Keratinocyte (primary cell): ENCODE data around the gene EZH2. TPM values are rescaled to one million over a fixed set of nuclear protein-coding genes. Genes with fewer than 3 reads are reported as not detected.

Experiments
- DNase-seq: peaks from one replicate; pipeline ENCODE4 v3.0.0-alpha.2; 2011; ENCODE audit warnings: low read depth, missing footprints, low spot score
- FAIRE-seq: peaks from 2 replicates; lab custom pipeline; 2011; peaks lifted over from hg19 to GRCh38; lab: Jason Lieb, UNC
- H2AFZ ChIP-seq: 2 replicates; pipeline ENCODE4 v1.6.0; 2012; ENCODE audit warnings: low read length, control low read depth, inconsistent platforms; ENCODE audit not compliant: control insufficient read depth
- H3K27ac ChIP-seq: 2 replicates; pipeline ENCODE4 v1.5.1; 2011; ENCODE audit warnings: low read length; ENCODE audit not compliant: control insufficient read depth, insufficient read depth
- H3K27me3 ChIP-seq: 3 replicates; pipeline ENCODE4 v1.6.0; 2011; ENCODE audit warnings: low read length; ENCODE audit not compliant: control insufficient read depth, insufficient read depth; ENCODE audit errors: extremely low read depth
- H3K36me3 ChIP-seq, 2 experiments: 2 replicates in 1 of 2; 3 replicates in 1 of 2; pipeline ENCODE4 v1.5.1; 2011; ENCODE audit warnings: low read length in 2 of 2, mild to moderate bottlenecking in 1 of 2; ENCODE audit not compliant: control insufficient read depth in 2 of 2, insufficient read depth in 2 of 2; ENCODE audit errors: extremely low read depth in 1 of 2
- H3K4me1 ChIP-seq: 3 replicates; pipeline ENCODE4 v1.5.1; 2011; ENCODE audit warnings: low read length; ENCODE audit not compliant: control insufficient read depth, insufficient read depth; ENCODE audit errors: extremely low read depth
- H3K4me2 ChIP-seq: 3 replicates; pipeline ENCODE4 v1.6.0; 2011; ENCODE audit warnings: low read depth, low read length; ENCODE audit not compliant: control insufficient read depth, insufficient read depth; ENCODE audit errors: extremely low read depth
- H3K4me3 ChIP-seq, 3 experiments: fragments of 200-600 bp in 1 of 3; sonication (generic) in 1 of 3; 2 replicates in 2 of 3; 3 replicates in 1 of 3; pipeline ENCODE4 v1.5.1; 2011 to 2016; ENCODE audit warnings: low read length in 3 of 3, mild to moderate bottlenecking in 3 of 3, control low read depth in 2 of 3, inconsistent platforms in 1 of 3, low read depth in 1 of 3, mixed read lengths in 1 of 3, mixed run types in 1 of 3, moderate library complexity in 1 of 3; ENCODE audit not compliant: control insufficient read depth in 2 of 3, insufficient read depth in 2 of 3; ENCODE audit errors: extremely low read depth in 1 of 3
- H3K79me2 ChIP-seq: 2 replicates; pipeline ENCODE4 v1.6.0; 2012; ENCODE audit warnings: low read length; ENCODE audit not compliant: control insufficient read depth, insufficient read depth
- H3K9ac ChIP-seq: 3 replicates; pipeline ENCODE4 v1.6.0; 2011; ENCODE audit warnings: low read length; ENCODE audit not compliant: control insufficient read depth, insufficient read depth; ENCODE audit errors: extremely low read depth
- H3K9me1 ChIP-seq: 3 replicates; pipeline ENCODE4 v1.6.0; 2011; ENCODE audit warnings: low read length; ENCODE audit not compliant: control insufficient read depth, insufficient read depth; ENCODE audit errors: extremely low read depth
- H3K9me3 ChIP-seq: 2 replicates; pipeline ENCODE4 v1.5.1; 2012; ENCODE audit warnings: low read depth, low read length; ENCODE audit not compliant: control insufficient read depth
- H4K20me1 ChIP-seq: 3 replicates; pipeline ENCODE4 v1.6.0; 2011; ENCODE audit warnings: low read length; ENCODE audit not compliant: control insufficient read depth, insufficient read depth; ENCODE audit errors: extremely low read depth
- EZH2 ChIP-seq: IDR thresholded peaks from one replicate; pipeline ENCODE4 v1.6.1; 2012; ENCODE audit warnings: inconsistent platforms, mild to moderate bottlenecking, low read length, moderate library complexity
- dilution Hi-C: fragments of 300-500 bp; cut with MboI; formaldehyde crosslinking; loops from one replicate; pipeline ENCODE4 v1.7.0; 2020; ENCODE audit warnings: low sequenced_read_pairs; ENCODE audit not compliant: extremely low pct_ligation_motif_present
- polyA plus RNA-seq, 5 experiments: library from polyadenylated mRNA; depleted of rRNA in 3 of 5; stranded (reverse) in 3 of 5; stranded (forward) in 1 of 5; unstranded in 1 of 5; fragments of >200 nt; gene quantifications; 1 replicate in 1 of 5; 2 replicates in 3 of 5; 3 replicates in 1 of 5; pipeline versions ENCODE4 v1.2.1 to v1.2.3, GENCODE V29; 2011 to 2012; ENCODE audit warnings: missing spikeins in 2 of 5, low read depth in 1 of 5, low replicate concordance in 1 of 5
- TF ChIP-seq, protein P1 (sequence below), 3 experiments: IDR thresholded peaks in 1 of 3; conservative IDR thresholded peaks in 1 of 3; optimal IDR thresholded peaks in 1 of 3; 2 replicates in 2 of 3; 3 replicates in 1 of 3; pipeline versions ENCODE3 to v1.5.1; 2011; ENCODE audit warnings: low read length in 3 of 3, mild to moderate bottlenecking in 3 of 3, moderate library complexity in 2 of 3, control low read depth in 1 of 3, inconsistent platforms in 1 of 3; ENCODE audit not compliant: insufficient read depth in 2 of 3; ENCODE audit errors: extremely low read depth in 1 of 3

Gene EZH2
- polyA plus RNA-seq, 1 donor (not counting 4 experiments of a cell fraction or from before 2014, with no cell fraction given): 16.0 TPM

DNA sequence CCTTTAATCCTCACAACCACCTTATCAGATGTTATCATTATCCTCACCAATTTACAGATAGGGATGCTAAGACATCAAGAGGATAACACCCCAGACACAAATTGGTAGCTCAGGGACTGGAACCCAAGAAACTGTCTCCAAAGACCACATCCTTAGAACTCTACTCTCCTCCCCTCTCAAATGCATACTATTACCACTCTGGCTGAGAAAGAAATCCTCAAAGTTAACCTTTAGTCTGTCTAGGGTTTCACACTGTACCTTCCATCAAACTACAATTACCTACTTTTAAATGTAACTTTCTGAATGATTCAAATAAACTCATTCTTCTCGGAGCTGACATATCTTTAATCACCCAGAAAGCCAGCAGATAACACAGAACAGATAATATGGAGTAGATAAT, 6.6 kb downstream of the EZH2 start:
- H4K20me1 ChIP-seq: no peaks in the 10 kb centered on the region
- H3K9me3 ChIP-seq: no peaks in the 10 kb centered on the region
- H3K9me1 ChIP-seq: no peaks in the 10 kb centered on the region
- H3K4me3 ChIP-seq: no peak overlapping the region
- no peak for DNase-seq
- no peak overlapping the region for H3K27ac ChIP-seq
- FAIRE-seq: no peak
- H2AFZ ChIP-seq: no peak overlapping the region
- no peak overlapping the region for H3K9ac ChIP-seq
- peaks cover 82% of the 10 kb centered on the region for H3K79me2 ChIP-seq
- peaks cover 10% of the 10 kb centered on the region for H3K4me1 ChIP-seq
- H3K27me3 ChIP-seq: no peaks in the 10 kb centered on the region
- no peak for TF ChIP-seq EZH2
- TF ChIP-seq, protein P1, sequence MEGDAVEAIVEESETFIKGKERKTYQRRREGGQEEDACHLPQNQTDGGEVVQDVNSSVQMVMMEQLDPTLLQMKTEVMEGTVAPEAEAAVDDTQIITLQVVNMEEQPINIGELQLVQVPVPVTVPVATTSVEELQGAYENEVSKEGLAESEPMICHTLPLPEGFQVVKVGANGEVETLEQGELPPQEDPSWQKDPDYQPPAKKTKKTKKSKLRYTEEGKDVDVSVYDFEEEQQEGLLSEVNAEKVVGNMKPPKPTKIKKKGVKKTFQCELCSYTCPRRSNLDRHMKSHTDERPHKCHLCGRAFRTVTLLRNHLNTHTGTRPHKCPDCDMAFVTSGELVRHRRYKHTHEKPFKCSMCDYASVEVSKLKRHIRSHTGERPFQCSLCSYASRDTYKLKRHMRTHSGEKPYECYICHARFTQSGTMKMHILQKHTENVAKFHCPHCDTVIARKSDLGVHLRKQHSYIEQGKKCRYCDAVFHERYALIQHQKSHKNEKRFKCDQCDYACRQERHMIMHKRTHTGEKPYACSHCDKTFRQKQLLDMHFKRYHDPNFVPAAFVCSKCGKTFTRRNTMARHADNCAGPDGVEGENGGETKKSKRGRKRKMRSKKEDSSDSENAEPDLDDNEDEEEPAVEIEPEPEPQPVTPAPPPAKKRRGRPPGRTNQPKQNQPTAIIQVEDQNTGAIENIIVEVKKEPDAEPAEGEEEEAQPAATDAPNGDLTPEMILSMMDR (optimal IDR thresholded peaks at IDR 0.05 in 1 of 3, IDR thresholded peaks at IDR 0.05 in 1 of 3, conservative IDR thresholded peaks at IDR 0.05 in 1 of 3; ENCODE audit: extremely low read depth in 1 of 3, insufficient read depth in 2 of 3, low read length in 3 of 3): no peak
- dilution Hi-C loops: no loop called here
- no peak overlapping the region for H3K4me2 ChIP-seq
- no peaks in the 10 kb centered on the region for H3K36me3 ChIP-seq

DNA sequence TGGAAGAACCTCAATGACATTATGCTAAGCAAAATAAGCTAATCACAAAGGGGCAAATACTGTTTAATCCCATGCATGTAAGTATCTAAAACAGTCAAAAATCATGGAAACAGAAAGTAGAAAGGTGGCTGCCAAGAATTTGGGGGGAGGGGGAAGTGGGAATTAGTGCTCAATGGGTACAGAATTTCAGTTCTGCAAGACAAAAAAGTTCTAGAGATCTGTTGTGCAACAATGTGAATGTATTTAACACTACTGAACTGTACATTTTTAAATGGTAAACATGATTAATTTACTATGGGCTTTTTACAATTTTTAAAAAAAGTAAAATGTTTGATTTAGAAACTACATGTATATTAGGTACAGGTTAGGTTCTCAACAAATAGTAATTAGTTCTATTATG, 11.9 kb downstream of the EZH2 start:
- TF ChIP-seq EZH2: no peak
- TF ChIP-seq, protein P1 (optimal IDR thresholded peaks at IDR 0.05 in 1 of 3, IDR thresholded peaks at IDR 0.05 in 1 of 3, conservative IDR thresholded peaks at IDR 0.05 in 1 of 3; ENCODE audit: extremely low read depth in 1 of 3, insufficient read depth in 2 of 3, low read length in 3 of 3): no peak
- H3K4me3 ChIP-seq: no peak overlapping the region
- no peaks in the 10 kb centered on the region for H4K20me1 ChIP-seq
- H2AFZ ChIP-seq: no peak overlapping the region
- dilution Hi-C loops: no loop called here
- H3K4me2 ChIP-seq: no peak overlapping the region
- no peaks in the 10 kb centered on the region for H3K9me3 ChIP-seq
- no peaks in the 10 kb centered on the region for H3K9me1 ChIP-seq
- H3K9ac ChIP-seq: no peak overlapping the region
- H3K79me2 ChIP-seq: peaks cover 81% of the 10 kb centered on the region
- FAIRE-seq: no peak
- no peaks in the 10 kb centered on the region for H3K36me3 ChIP-seq
- DNase-seq: no peak
- no peak overlapping the region for H3K27ac ChIP-seq
- no peaks in the 10 kb centered on the region for H3K4me1 ChIP-seq
- no peaks in the 10 kb centered on the region for H3K27me3 ChIP-seq
